Ascending aorta (tissue), 2 donors: ENCODE measurements around the gene IL1A. TPM values are rescaled to one million over a fixed set of nuclear protein-coding genes. Genes with fewer than 3 reads are reported as not detected.

Experiments
- DNase-seq, 2 donors: peaks; one replicate each; pipeline ENCODE4 v3.0.0-alpha.2; 2019; ENCODE audit warnings: low spot score in 2 of 2
- H3K27ac ChIP-seq, 2 donors: fragments of 200-600 bp; sonication (generic); one replicate each; pipeline ENCODE4 v1.5.1; 2016 to 2017; ENCODE audit warnings: mild to moderate bottlenecking in 1 of 2
- H3K27me3 ChIP-seq: fragments of 200-600 bp; sonication (generic); one replicate; pipeline ENCODE4 v1.5.1; 2017
- H3K36me3 ChIP-seq, 2 donors: fragments of 200-600 bp; sonication (generic); one replicate each; pipeline ENCODE4 v1.5.1; 2016
- H3K4me1 ChIP-seq, 2 donors: fragments of 200-600 bp; sonication (generic); one replicate each; pipeline ENCODE4 v1.5.1; 2016 to 2017; ENCODE audit warnings: mild to moderate bottlenecking in 1 of 2
- H3K4me3 ChIP-seq, 2 donors: fragments of 200-600 bp; sonication (generic); one replicate each; pipeline ENCODE4 v1.5.1; 2016 to 2017; ENCODE audit warnings: mild to moderate bottlenecking in 1 of 2
- H3K9me3 ChIP-seq, 2 donors: fragments of 200-600 bp; sonication (generic); one replicate each; pipeline ENCODE4 v1.5.1; 2016
- intact Hi-C: fragments of 100-400 bp; cut with DNase I; formaldehyde crosslinking; loops from one replicate; pipeline ENCODE4 v1.15.1; 2023
- total RNA-seq: library from RNA; depleted of rRNA; stranded (reverse); fragments of >200 nt; gene quantifications from one replicate; pipeline ENCODE4 v1.1.0, GENCODE V29; 2016
- TF ChIP-seq, protein P1 (sequence below), 3 experiments: fragments of 200-600 bp in 2 of 3; fragments of 450-650 bp in 1 of 3; sonication (generic) in 2 of 3; IDR thresholded peaks; one replicate each; pipeline ENCODE4 v1.5.1; 2016 to 2019; ENCODE audit warnings: antibody characterized with exemption in 3 of 3, mild to moderate bottlenecking in 1 of 3, moderate library complexity in 1 of 3

Gene IL1A
- total RNA-seq, 1 donor from 2014 or later: not detected

- no peak overlapping the region for H3K4me3 ChIP-seq
- no peaks in the 10 kb centered on the region for H3K9me3 ChIP-seq
- H3K27ac ChIP-seq: no peak overlapping the region
- TF ChIP-seq, protein P1, sequence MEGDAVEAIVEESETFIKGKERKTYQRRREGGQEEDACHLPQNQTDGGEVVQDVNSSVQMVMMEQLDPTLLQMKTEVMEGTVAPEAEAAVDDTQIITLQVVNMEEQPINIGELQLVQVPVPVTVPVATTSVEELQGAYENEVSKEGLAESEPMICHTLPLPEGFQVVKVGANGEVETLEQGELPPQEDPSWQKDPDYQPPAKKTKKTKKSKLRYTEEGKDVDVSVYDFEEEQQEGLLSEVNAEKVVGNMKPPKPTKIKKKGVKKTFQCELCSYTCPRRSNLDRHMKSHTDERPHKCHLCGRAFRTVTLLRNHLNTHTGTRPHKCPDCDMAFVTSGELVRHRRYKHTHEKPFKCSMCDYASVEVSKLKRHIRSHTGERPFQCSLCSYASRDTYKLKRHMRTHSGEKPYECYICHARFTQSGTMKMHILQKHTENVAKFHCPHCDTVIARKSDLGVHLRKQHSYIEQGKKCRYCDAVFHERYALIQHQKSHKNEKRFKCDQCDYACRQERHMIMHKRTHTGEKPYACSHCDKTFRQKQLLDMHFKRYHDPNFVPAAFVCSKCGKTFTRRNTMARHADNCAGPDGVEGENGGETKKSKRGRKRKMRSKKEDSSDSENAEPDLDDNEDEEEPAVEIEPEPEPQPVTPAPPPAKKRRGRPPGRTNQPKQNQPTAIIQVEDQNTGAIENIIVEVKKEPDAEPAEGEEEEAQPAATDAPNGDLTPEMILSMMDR (IDR thresholded peaks at IDR 0.05): no peak
- H3K36me3 ChIP-seq: no peaks in the 10 kb centered on the region
- H3K4me1 ChIP-seq: no peaks in the 10 kb centered on the region
- no peak for DNase-seq
- H3K27me3 ChIP-seq: no peaks in the 10 kb centered on the region
- intact Hi-C loops: no loop called here
Measured at GRCh38 chr2:112813280-112813966, 29.1 kb upstream of the IL1A start.

GRCh38 chr2:112812318-112813267 is 28.3 kb upstream of the IL1A start:
- H3K27ac ChIP-seq: no peak overlapping the region
- intact Hi-C loops: no loop called here

GRCh38 chr2:112811841-112812306 is 27.6 kb upstream of the IL1A start:
- intact Hi-C loops: no loop called here
- no peak overlapping the region for H3K27ac ChIP-seq
- no peak overlapping the region for H3K4me3 ChIP-seq
- no peaks in the 10 kb centered on the region for H3K4me1 ChIP-seq
- DNase-seq: no peak
- H3K36me3 ChIP-seq: no peaks in the 10 kb centered on the region
- TF ChIP-seq, protein P1 (IDR thresholded peaks at IDR 0.05): no peak
- H3K27me3 ChIP-seq: no peaks in the 10 kb centered on the region
- H3K9me3 ChIP-seq: no peaks in the 10 kb centered on the region

More at GRCh38 chr2:112812318-112813267, 28.3 kb upstream of the IL1A start:
- no peaks in the 10 kb centered on the region for H3K9me3 ChIP-seq
- H3K4me1 ChIP-seq: no peaks in the 10 kb centered on the region
- no peak for DNase-seq
- H3K36me3 ChIP-seq: no peaks in the 10 kb centered on the region
- H3K27me3 ChIP-seq: no peaks in the 10 kb centered on the region
- no peak overlapping the region for H3K4me3 ChIP-seq
- TF ChIP-seq, protein P1 (IDR thresholded peaks at IDR 0.05): no peak

DNA sequence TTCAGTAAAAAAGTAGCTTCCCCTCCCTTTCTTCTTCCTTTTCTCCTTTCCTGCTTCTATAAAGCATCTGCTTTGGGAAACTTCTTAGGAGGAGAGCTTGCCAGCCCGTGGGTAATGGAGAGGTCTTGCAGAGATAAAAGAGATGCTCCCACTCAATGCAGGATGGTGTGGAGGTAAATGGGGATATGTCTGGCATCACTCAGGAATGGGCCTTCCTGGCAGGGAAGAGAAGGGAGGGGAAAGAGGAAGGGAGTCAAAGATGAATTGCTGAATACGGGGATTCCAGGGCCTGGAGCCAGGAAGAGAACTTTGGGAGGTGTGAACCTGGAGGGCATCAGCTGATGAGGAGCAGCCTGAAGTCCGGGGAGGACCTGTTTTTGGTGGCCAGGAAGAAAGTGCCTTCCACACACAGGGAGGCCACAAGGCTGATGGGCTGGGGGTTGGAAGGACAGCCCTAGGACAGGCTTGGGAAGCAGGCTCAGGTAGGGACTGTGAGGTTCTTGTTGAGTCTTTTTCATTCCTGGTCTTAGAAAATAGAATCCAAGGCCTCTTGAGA is 27.1 kb upstream of the IL1A start:
- Histone ChIP-seq H3K4me1 (no peaks in the 10 kb centered on the region), H3K4me3 (no peak overlapping the region), H3K9me3 (no peaks in the 10 kb centered on the region), H3K27ac (no peak overlapping the region), H3K36me3 (no peaks in the 10 kb centered on the region), H3K27me3 (no peaks in the 10 kb centered on the region)
- TF ChIP-seq, protein P1 (IDR thresholded peaks at IDR 0.05): no peak
- DNase-seq: no peak
- intact Hi-C loops: no loop called here

DNA sequence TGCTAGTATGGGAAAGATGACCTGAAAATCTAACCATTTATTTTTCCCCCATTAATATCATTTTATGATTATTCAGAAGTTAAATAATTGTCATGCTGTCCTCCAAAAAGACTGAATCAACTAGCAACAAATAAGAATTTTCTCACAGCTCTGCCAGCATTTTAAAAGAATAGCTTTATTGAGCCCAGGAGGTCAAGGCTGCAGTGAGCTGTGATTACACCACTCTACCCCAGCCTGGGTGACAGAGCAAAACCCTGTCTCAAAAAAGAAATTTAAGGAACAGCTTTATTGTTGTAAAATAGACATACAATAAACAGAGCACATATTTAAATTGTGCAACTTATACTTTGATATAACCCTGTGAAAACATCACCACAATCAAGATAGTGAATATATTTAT is 24.8 kb upstream of the IL1A start:
- TF ChIP-seq, protein P1 (IDR thresholded peaks at IDR 0.05): no peak
- H3K27ac ChIP-seq: no peak overlapping the region
- no peaks in the 10 kb centered on the region for H3K27me3 ChIP-seq
- no peaks in the 10 kb centered on the region for H3K4me1 ChIP-seq
- no peaks in the 10 kb centered on the region for H3K9me3 ChIP-seq
- no peak overlapping the region for H3K4me3 ChIP-seq
- H3K36me3 ChIP-seq: no peaks in the 10 kb centered on the region
- no peak for DNase-seq
- intact Hi-C loops: no loop called here
